ENCODE measurements around the gene NAA30.

Gene NAA30

GRCh38 chr14:57383125-57383745 is 7.2 kb upstream of the NAA30 start:
- TF ChIP-seq CTCF (IDR thresholded peaks at IDR 0.05; ENCODE audit: low read depth, low read length), result no peak
- no peak for DNase-seq (ENCODE audit: extremely low read depth, low read depth)

DNA sequence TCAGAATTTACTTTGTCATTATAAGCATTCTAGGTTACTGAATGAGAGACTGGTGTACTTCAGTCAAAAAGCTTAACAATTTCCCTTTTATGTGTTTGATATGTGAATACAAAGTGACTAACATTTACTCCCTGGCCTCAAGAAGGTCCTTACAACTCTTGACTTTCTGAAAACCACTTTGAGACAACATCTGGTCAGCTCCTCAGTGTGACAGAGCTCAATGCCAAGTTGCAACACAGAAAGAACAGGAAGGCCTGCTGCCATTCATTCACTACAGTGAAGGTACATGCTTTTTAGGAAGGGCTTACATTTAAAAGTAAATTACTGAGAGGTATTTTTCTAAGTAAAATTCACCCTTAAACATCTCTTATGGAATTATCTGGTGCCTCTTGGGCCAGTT is 2.3 kb upstream of the NAA30 start:
- TF ChIP-seq CTCF (IDR thresholded peaks at IDR 0.05; ENCODE audit: low read depth, low read length), result no peak
- no peak for DNase-seq (ENCODE audit: extremely low read depth, low read depth)

DNA sequence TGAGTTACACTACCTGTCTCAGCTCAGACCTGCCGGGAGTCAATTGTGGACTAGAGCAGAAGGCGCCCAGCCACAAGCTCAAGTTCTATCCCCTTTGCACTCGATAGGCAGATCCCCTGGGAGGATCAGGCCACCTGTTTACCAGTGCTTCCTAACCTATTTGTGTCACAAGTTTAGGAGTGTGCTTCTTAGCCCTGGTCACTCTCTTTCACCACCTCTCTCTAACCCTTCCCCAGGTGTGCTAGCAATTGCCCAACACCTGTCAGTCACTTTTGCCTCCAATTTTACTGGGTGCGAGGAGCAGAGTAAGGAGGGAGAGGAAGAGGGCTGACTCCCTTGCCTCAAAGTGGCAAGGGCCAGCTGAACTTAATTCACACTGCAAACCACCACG is 745 bp upstream of the NAA30 start:
- no peak for TF ChIP-seq CTCF (IDR thresholded peaks at IDR 0.05; ENCODE audit: low read depth, low read length)
- DNase-seq (ENCODE audit: extremely low read depth, low read depth), result no peak

DNA sequence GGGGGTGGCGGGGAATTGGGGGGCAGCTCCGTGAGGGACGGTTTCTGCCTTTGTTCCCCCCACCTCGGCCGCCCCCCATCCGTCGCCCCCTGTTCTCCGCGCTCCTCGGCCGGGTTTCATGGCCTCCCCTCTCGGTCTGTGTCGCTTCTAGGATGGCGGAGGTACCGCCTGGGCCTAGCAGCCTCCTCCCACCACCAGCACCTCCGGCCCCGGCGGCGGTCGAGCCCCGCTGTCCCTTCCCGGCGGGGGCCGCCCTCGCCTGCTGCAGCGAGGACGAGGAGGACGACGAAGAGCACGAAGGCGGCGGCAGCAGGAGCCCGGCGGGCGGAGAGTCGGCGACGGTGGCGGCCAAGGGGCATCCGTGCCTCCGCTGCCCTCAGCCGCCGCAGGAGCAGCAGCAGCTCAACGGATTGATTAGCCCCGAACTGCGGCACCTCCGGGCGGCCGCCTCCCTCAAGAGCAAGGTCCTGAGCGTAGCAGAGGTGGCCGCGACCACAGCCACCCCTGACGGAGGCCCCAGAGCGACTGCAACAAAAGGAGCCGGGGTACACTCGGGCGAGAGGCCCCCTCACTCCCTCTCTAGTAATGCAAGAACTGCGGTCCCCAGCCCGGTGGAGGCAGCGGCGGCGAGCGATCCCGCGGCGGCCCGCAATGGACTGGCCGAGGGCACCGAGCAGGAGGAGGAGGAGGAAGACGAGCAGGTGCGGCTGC is 575 bp downstream of the NAA30 start:
- no peak for DNase-seq (ENCODE audit: extremely low read depth, low read depth)

GRCh38 chr14:57391517-57392195 is 1.3 kb downstream of the NAA30 start:
- no peak for DNase-seq (ENCODE audit: extremely low read depth, low read depth)
- TF ChIP-seq CTCF (IDR thresholded peaks at IDR 0.05; ENCODE audit: low read depth, low read length), result no peak

More for the DNA sequence above, 575 bp downstream of the NAA30 start:
- TF ChIP-seq CTCF (IDR thresholded peaks at IDR 0.05; ENCODE audit: low read depth, low read length), result no peak

GRCh38 chr14:57392830-57393229 is 2.4 kb downstream of the NAA30 start:
- TF ChIP-seq CTCF (IDR thresholded peaks at IDR 0.05; ENCODE audit: low read depth, low read length), result no peak
- no peak for DNase-seq (ENCODE audit: extremely low read depth, low read depth)

All from AG09319 (cell line).